NCI-H2081 (cell line): ENCODE data around the gene TMEM200B.
"Not testable (repeated sequence)": the region's sequence is repeated elsewhere in the genome, so short reads cannot be mapped to it uniquely, and the experiment has no call there.

ENCODE experiments used
- DNase-seq, 2 experiments: peaks; one replicate each; lab custom pipeline; 2025; lab: John Stamatoyannopoulos, UW

The TMEM200B gene

GRCh38 chr1:29112705-29113412, 10.8 kb downstream of the TMEM200B start:
- DNase-seq = no peak

- DNase-seq = not testable (repeated sequence)
Observed at GRCh38 chr1:29108041-29108440, 15.7 kb downstream of the TMEM200B start.

- no peak for DNase-seq
Observed at GRCh38 chr1:29105822-29106221, 17.9 kb downstream of the TMEM200B start.

GRCh38 chr1:29100487-29100886, 23.2 kb downstream of the TMEM200B start:
- no peak for DNase-seq

- DNase-seq = no peak
Observed at GRCh38 chr1:29099286-29099685, 24.4 kb downstream of the TMEM200B start.

- peak; percentile 93 to 97 for DNase-seq
Observed at GRCh38 chr1:29096231-29096886, 27.3 kb downstream of the TMEM200B start.

- DNase-seq = no peak
Observed at GRCh38 chr1:29094954-29095353, 28.7 kb downstream of the TMEM200B start.

- no peak for DNase-seq
Observed at GRCh38 chr1:29094433-29094832, 29.3 kb downstream of the TMEM200B start.

- not testable (repeated sequence) for DNase-seq
Observed at GRCh38 chr1:29092704-29093103, 31.0 kb downstream of the TMEM200B start.

- peak; percentile 55 to 84 for DNase-seq
Observed at GRCh38 chr1:29090937-29091618, 32.6 kb downstream of the TMEM200B start.

- DNase-seq = no peak
Observed at GRCh38 chr1:29084196-29084521, 39.5 kb downstream of the TMEM200B start.

GRCh38 chr1:29083317-29084195, 40.1 kb downstream of the TMEM200B start:
- DNase-seq = peak in 1 of 2 experiments; percentile 5

- DNase-seq = no peak
Observed at GRCh38 chr1:29082519-29082918, 41.2 kb downstream of the TMEM200B start.

- DNase-seq = no peak
Observed at GRCh38 chr1:29081201-29081600, 42.5 kb downstream of the TMEM200B start.

GRCh38 chr1:29079916-29080629, 43.6 kb downstream of the TMEM200B start:
- not testable (repeated sequence) for DNase-seq

- no peak for DNase-seq
Observed at GRCh38 chr1:29077155-29077554, 46.5 kb downstream of the TMEM200B start.
